ENCODE data around the gene RTP2. TPM values are rescaled to one million over a fixed set of nuclear protein-coding genes. Genes with fewer than 3 reads are reported as not detected.

The RTP2 gene
- total and polyA plus RNA-seq, 9 of the 15 experiments (the other 6 are each of a cell fraction or from before 2014, with no cell fraction given), result not detected

DNA sequence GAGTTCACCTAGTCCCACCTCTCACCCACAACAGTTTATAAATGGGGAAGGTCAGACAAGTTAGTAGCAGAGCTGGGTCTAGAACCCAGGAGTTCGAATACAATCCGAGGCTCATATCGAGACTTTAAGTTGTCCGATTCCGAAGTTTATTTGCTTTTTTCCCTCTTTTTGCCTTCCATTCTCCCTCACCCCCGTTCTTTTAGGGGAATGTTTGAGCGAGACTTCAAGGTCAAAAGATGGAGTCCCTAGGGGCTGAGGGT, 35.6 kb upstream of the RTP2 start:
- FAIRE-seq (no peak), ATAC-seq (no peak), DNase-seq (ENCODE audit: extremely low read depth in 1 of 4, low spot score in 3 of 4) (no peak)
- H3K4me1 ChIP-seq (replicated peaks in 1 of 2; ENCODE audit: control insufficient read depth in 2 of 2, insufficient read depth in 2 of 2, low read length in 2 of 2), result peaks cover 43 to 64% of the 10 kb centered on the region in 2 experiments
- in situ Hi-C loops (cut with MboI) (loop anchor here (25.0 kb wide), 1 partner anchor 1399 kb away; no protein-coding TSS in a partner anchor), intact Hi-C loops (cut with micrococcal nuclease) (no loop called here)
- WGBS (ENCODE audit: insufficient coverage, low coverage, missing lambda C conversion rate), result 5% methylated on average over 7 of the region's 7 CpGs
- peaks cover 19% of the 10 kb centered on the region for H4K20me1 ChIP-seq (replicated peaks; ENCODE audit: control insufficient read depth, insufficient read depth, low read length)
- TF ChIP-seq RB1 (IDR thresholded peaks at IDR 0.05; ENCODE audit: low read depth), result 0 out of 2 replicates have a peak, but pooled peaks have one; percentile 0
- no peak for TF ChIP-seq ZNF57 (CRISPR knock-in tag; IDR thresholded peaks at IDR 0.05)
- no peak for TF ChIP-seq MAFF (IDR thresholded peaks at IDR 0.05; ENCODE audit: low read length)
- no peak for TF ChIP-seq ZNF41 (CRISPR knock-in tag; conservative IDR thresholded peaks at IDR 0.05)
- TF ChIP-seq NR2C1 (IDR thresholded peaks at IDR 0.05), result no peak
- TF ChIP-seq NR2C1 (tag; IDR thresholded peaks at IDR 0.05), result 0 out of 2 replicates have a peak, but pooled peaks have one; percentile 9
- no TSS peak for BruUV-seq (replicated peaks)
- H3K9me3 ChIP-seq (replicated peaks; ENCODE audit: control insufficient read depth, insufficient read depth, low read depth, low read length), result no peaks in the 10 kb centered on the region
- peak overlapping the region; percentile 92 for H2AFZ ChIP-seq (ENCODE audit: low read depth, low read length)
- peaks cover 0 to 13% of the 10 kb centered on the region in 2 experiments; a peak in 1 of 5 replicates for H3K27me3 ChIP-seq (ENCODE audit: control insufficient read depth in 2 of 2, insufficient read depth in 2 of 2, low read length in 2 of 2)
- peaks cover 10% of the 10 kb centered on the region for H3K79me2 ChIP-seq (ENCODE audit: control insufficient read depth, insufficient read depth, low read length)
- peak overlapping the region; percentile 39 to 83; a peak in 3 of 4 replicates for H3K9ac ChIP-seq (ENCODE audit: insufficient read depth in 1 of 2, low read depth in 2 of 2, low read length in 2 of 2)
- H3K27ac ChIP-seq (ENCODE audit: extremely low read depth, low read depth, low read length), result no peak overlapping the region
- H3K36me3 ChIP-seq (ENCODE audit: control insufficient read depth, insufficient read depth, low read length), result no peaks in the 10 kb centered on the region
- ChIA-PET POLR2A (interaction anchor here (1.2 to 1.4 kb wide), 2 partner anchors 12 to 427 kb away, joined by 3 read pairs; no protein-coding TSS in a partner anchor), CTCF (ENCODE audit: low intra/inter-chr PET ratio) (interaction anchor here (0.9 kb wide), 1 partner anchor 12 kb away, joined by 3 read pairs; no protein-coding TSS in a partner anchor)
- H3K9me1 ChIP-seq (ENCODE audit: control insufficient read depth, insufficient read depth, low read length), result no peaks in the 10 kb centered on the region
- peak overlapping the region; percentile 38 for H3K4me3 ChIP-seq
- H3K4me2 ChIP-seq (ENCODE audit: insufficient read depth, low read length), result peak overlapping the region; percentile 72

Measured in K562 (cell line).